CD4-positive, alpha-beta T cell treated with Interleukin-1 beta for 1 hour (primary cell): ENCODE data around the gene ANGEL2.
"Not testable (repeated sequence)": the region's sequence is repeated elsewhere in the genome, so short reads cannot be mapped to it uniquely, and the experiment has no call there.

Experiments used
- DNase-seq, 2 donors: peaks; one replicate each; pipeline ENCODE4 v3.0.0-alpha.2; 2020 to 2022

Gene ANGEL2

GRCh38 chr1:213017447-213018273, 2.0 kb upstream of the ANGEL2 start:
- DNase-seq = no peak

- peak in 1 of 2 donors; percentile 2 for DNase-seq
These were observed 1.0 kb downstream of the ANGEL2 start for GRCh38 chr1:213014642-213015041.

DNA sequence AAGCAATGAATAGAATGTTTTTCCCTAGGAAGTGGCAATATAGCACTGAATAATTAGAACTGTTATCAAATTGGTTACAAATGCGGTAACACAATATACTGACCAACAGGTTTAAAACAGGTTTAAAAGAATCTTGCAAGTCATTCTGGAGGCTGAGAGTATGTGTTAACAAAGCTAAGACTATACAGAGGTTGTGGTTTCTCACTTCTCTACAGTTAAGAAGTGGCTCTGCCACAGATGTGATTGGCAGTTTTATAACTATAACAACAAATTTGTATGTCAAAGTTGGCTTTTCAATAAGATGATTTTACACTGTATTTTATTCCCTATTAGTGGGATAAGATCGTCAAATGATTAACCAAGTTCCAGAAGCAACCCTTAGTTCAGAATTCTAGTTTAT, 7.1 kb downstream of the ANGEL2 start:
- DNase-seq = peak in 1 of 2 donors; percentile 3

- no peak for DNase-seq
These were observed 12.4 kb downstream of the ANGEL2 start for GRCh38 chr1:213003256-213003655.

GRCh38 chr1:212994926-212995325, 20.7 kb downstream of the ANGEL2 start:
- DNase-seq = no peak

DNA sequence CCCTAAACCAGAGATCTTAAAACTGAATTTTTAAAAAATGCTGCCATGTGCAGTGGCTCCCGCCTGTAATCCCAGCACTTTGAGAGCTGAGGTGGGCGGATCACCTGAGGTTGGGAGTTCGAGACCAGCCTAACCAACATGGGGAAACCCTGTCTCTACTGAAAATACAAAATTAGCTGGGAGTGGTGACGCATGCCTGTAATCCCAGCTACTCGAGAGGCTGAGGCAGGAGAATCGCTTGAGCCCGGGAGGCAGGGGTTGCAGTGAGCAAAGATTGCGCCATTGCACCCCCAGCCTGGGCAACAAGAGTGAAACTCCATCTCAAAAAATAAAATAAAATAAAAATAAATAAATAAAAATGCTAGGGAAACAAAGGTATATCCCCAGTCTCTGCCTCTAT, 21.7 kb downstream of the ANGEL2 start:
- not testable (repeated sequence) for DNase-seq

GRCh38 chr1:212990276-212990675, 25.4 kb downstream of the ANGEL2 start:
- no peak for DNase-seq

DNA sequence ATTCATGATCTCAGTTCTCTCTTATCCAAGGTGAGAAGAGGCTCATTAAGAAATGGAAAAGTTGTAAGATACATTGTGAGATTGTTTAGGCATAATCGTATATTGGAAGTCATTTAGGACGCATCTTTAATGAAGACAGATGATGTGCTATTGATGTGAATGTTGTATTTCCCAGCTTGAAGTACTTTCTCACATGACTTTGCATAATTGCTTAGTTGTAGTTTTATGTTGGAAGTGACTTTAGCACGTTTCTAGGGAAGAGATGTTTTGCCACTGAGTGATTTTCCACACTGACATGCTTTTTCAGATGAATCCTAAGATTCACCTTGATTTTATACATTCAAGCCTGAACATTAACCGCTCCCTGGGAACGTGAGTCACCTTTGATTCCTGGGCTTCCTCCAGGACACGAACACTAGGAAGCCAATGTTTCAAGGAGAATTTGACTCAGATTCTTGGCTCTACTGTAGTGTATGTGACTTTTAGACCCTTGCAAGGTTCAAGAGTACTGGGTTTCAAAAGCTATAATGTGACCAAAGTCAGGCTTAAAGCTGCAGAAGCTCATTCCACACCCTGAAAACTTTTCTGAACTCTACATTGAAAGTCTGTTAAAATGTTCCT, 27.9 kb downstream of the ANGEL2 start:
- no peak for DNase-seq

GRCh38 chr1:212986551-212986950, 29.1 kb downstream of the ANGEL2 start:
- no peak for DNase-seq

- no peak for DNase-seq
These were observed 31.0 kb downstream of the ANGEL2 start for GRCh38 chr1:212984522-212985291.

- DNase-seq = no peak
These were observed 32.2 kb downstream of the ANGEL2 start for GRCh38 chr1:212983482-212983881.

DNA sequence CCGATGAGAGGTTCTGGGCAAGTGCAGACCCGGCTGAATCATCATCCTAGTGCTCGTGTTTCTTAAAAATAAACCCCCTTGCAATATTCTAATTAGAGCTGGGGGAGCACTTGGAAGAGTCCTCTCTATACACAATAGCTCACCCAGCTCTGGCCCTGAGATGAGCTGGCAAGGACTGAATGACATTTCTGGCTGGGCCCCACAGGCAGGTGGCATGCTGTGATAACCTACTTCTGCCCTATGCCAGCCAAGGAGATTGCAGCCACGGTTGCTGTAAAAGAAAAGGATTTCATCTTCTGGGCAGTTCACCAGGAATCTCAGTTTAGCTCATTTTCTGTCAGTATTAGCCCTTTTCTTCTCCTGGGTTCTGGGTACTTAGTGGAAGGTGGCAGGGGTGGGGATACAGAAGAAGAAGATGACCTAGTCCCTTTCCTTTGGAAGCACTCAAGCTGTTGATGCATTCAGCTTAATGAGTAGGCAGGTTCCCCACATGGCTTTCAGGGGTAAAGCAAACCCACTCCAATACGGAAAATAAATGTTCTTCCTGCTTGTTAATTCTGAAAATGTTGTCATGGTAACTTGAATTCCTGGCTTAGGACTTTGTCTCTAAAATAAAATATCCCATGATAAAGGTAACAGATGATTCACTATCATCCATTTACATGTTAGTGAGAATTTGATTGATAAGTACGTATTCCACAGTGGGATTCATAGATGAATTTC, 33.1 kb downstream of the ANGEL2 start:
- DNase-seq = no peak

- DNase-seq = no peak
These were observed 33.9 kb downstream of the ANGEL2 start for GRCh38 chr1:212981571-212982328.

- no peak for DNase-seq
These were observed 34.6 kb downstream of the ANGEL2 start for GRCh38 chr1:212981025-212981495.

DNA sequence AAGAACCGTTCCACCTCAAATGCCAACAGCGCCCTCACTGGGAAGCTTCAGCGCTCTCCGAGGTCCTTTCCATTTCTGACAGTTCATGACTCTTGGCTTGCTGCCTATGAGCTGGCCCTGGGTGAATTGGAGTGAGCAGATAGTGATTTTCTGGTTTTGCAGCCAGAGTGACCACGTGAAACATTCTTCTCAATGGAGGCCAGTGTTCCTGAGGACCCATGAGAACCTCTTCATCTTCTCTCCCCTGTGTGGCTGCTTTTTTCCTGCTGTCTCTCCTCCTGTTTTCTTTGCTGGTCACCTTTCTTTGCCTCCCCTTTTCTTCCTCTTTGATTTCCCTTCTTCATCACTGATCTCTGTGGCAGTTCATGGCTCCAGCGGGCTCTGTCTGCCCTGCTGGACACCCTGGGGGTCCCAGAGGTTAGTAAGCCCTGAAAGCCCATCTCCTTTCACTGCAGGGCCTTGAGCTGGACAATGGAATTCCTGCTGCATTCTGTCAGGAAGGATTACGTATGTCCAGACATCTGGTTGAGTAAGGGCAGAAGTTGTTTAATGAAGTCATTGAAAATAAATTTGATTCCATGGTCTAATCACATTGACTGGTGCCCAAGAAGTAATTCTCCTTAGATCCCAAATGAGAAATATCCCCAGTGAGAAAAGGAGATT, 35.4 kb downstream of the ANGEL2 start:
- DNase-seq = no peak

GRCh38 chr1:212979340-212980122, 36.1 kb downstream of the ANGEL2 start:
- DNase-seq = peak in 1 of 2 donors; percentile 13

DNA sequence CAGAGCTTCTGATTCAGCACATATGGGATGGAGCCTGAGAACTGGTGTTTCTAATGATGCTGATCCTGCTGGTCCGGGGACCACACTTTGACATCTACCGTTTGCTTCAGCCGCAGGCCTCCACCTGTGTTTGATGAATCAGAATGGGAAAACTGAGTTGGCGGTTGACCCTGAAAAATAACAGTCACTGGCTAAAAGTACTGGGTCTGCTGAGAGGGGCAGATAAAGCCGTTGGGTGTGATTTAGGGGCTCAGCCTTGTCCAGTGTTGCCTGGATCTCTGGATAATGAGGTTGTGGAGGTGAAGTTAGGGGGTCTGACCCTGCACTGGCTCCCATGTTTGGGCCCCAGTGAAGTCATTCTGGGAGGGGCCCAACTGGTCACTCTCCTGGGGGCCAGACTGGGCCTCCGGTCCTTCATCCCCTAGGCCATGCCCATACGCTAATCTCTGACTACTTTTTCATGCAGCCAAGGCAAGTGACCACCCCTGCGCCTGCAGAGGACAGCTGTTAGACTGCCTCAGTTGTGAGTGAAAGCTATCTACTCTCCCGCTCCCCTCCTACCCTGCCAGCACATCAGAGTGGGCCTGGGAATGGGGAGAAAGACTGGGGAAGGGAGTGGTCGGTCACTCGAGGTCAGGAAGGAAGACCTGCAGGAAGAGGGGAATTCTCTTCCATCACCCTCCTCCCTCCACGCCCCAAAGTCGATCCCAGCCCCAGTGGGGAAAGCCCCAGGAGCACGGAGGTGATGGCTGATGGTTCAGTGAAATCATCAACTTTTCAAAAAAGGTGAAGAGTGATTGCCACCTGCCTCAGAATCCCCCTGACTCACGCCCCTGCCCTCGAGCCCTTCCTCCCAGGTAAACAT, 37.7 kb downstream of the ANGEL2 start:
- no peak for DNase-seq

- DNase-seq = no peak
These were observed 39.1 kb downstream of the ANGEL2 start for GRCh38 chr1:212976586-212976985.

DNA sequence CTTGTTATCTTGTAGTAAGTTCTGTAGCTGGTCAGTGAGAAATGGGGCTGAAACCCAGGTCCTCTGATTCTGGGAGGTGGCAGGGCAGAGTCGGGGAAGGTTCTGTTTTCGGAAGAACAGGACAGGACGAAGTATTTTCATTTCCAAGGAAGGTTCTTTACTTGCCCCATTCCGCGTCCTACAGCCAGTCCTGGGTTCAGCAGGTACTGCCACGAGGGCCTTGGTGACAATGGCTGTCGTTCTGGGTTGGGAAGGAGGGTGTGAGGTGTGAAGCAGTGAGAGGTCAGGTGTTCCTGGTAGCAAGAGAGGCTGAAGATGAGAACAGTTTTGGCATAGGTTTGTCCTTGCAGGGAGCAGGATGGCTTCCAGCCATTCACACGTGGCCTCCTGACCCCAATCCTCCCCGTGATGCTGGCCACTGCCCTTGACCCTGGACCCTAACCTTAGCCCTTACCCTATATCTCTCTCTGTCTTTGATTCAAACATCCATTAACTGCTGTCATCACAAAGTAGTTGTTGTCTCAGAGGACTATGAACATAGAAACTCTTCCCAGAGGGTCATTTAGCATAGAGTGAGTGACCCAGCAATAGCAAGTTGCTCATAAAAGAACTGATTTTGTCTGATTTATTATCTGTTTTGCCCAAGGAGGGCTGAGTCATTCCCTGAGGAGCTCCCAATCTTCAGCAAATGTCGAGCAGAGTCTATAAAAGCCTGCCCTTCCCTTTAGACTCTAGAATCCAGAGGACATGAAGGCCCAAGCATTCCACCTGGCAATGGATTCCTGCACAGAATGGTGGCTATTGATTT, 40.4 kb downstream of the ANGEL2 start:
- DNase-seq = no peak
